ENCODE results near the gene UBE2G1.

Gene UBE2G1

DNA sequence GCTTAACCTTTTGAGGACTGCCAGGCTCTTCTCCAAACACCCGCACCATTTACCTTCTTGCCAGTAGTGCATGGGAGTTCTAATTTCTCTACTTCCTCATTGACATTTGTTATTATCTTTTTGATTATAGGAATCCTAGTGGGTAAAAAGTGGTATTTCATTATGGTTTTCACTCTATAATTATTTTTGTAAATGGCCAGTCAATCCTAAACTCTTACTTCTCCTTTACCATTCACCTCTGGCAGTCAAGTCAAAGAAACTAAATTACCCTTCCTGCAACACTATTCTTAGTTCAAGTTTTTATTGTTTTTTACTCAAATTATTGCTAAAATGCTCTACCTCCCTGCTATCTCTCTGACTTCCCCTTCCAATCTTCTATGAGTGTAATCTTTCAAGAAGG is 72.9 kb downstream of the UBE2G1 start:
- Histone ChIP-seq H3K79me2 (ENCODE audit: low read length) (peaks cover 92% of the 10 kb centered on the region), H3K4me3 (ENCODE audit: low read length) (no peak overlapping the region), H3K27ac (ENCODE audit: low read length) (no peak overlapping the region), H3K9me3 (replicated peaks; ENCODE audit: insufficient read depth, low read length) (no peaks in the 10 kb centered on the region), H3K4me1 (ENCODE audit: low read length) (no peaks in the 10 kb centered on the region), H3K27me3 (replicated peaks; ENCODE audit: insufficient read depth, low read length) (no peaks in the 10 kb centered on the region), H3K9me2 (replicated peaks; ENCODE audit: insufficient read depth, low read length) (no peaks in the 10 kb centered on the region), H4K20me1 (ENCODE audit: insufficient read depth, low read length) (peaks cover 12% of the 10 kb centered on the region; the same call in 1 of the 2 replicates), H2AFZ (ENCODE audit: low read length) (no peak overlapping the region), H3K9ac (ENCODE audit: low read length) (no peak overlapping the region), H3K36me3 (replicated peaks; ENCODE audit: insufficient read depth, low read length) (no peaks in the 10 kb centered on the region; the same call in 1 of the 2 replicates), H3F3A (ENCODE audit: insufficient read depth, low read length) (0 out of 2 replicates have a peak, but pooled peaks cover 6% of the 10 kb centered on the region), H3K4me2 (ENCODE audit: low read depth, low read length) (no peak overlapping the region)
- TF ChIP-seq, protein P1, sequence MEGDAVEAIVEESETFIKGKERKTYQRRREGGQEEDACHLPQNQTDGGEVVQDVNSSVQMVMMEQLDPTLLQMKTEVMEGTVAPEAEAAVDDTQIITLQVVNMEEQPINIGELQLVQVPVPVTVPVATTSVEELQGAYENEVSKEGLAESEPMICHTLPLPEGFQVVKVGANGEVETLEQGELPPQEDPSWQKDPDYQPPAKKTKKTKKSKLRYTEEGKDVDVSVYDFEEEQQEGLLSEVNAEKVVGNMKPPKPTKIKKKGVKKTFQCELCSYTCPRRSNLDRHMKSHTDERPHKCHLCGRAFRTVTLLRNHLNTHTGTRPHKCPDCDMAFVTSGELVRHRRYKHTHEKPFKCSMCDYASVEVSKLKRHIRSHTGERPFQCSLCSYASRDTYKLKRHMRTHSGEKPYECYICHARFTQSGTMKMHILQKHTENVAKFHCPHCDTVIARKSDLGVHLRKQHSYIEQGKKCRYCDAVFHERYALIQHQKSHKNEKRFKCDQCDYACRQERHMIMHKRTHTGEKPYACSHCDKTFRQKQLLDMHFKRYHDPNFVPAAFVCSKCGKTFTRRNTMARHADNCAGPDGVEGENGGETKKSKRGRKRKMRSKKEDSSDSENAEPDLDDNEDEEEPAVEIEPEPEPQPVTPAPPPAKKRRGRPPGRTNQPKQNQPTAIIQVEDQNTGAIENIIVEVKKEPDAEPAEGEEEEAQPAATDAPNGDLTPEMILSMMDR (IDR thresholded peaks at IDR 0.05; ENCODE audit: low read length): no peak
- TF ChIP-seq EZH2 (optimal IDR thresholded peaks at IDR 0.05; ENCODE audit: low read depth, low read length): no peak
- no peak for TF ChIP-seq EZH2phosphoT487 (IDR thresholded peaks at IDR 0.05; ENCODE audit: low read length)
- DNase-seq: no peak

DNA sequence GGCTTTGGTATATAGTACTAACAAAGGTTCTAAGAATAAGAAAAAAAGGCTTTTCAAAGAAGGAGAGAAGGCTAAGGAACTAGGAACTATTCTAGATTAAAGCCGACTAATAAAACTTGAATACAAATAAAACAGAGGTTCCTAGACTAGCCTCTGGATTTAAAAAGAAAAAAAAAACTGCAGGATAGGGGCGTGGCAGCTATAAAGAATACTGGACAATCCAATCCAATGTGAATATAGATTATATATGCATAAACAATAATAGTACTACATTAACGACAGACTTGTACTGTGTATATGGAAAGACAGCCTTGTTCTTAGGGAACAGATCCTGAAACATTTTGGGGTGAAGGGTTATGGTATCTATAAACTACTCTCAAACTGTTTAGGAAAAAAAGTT is 78.8 kb downstream of the UBE2G1 start:
- no peaks in the 10 kb centered on the region; the same call in 1 of the 2 replicates for H3K36me3 ChIP-seq (replicated peaks; ENCODE audit: insufficient read depth, low read length)
- no peaks in the 10 kb centered on the region for H3K4me1 ChIP-seq (ENCODE audit: low read length)
- H3K27ac ChIP-seq (ENCODE audit: low read length): no peak overlapping the region
- H3K79me2 ChIP-seq (ENCODE audit: low read length): peaks cover 64% of the 10 kb centered on the region
- no peak overlapping the region for H3K4me2 ChIP-seq (ENCODE audit: low read depth, low read length)
- H2AFZ ChIP-seq (ENCODE audit: low read length): no peak overlapping the region
- TF ChIP-seq EZH2 (optimal IDR thresholded peaks at IDR 0.05; ENCODE audit: low read depth, low read length): no peak
- TF ChIP-seq, protein P1 (IDR thresholded peaks at IDR 0.05; ENCODE audit: low read length): no peak
- TF ChIP-seq EZH2phosphoT487 (IDR thresholded peaks at IDR 0.05; ENCODE audit: low read length): no peak
- H3K9me3 ChIP-seq (replicated peaks; ENCODE audit: insufficient read depth, low read length): no peaks in the 10 kb centered on the region
- no peaks in the 10 kb centered on the region for H3K27me3 ChIP-seq (replicated peaks; ENCODE audit: insufficient read depth, low read length)
- DNase-seq: no peak
- H3K9me2 ChIP-seq (replicated peaks; ENCODE audit: insufficient read depth, low read length): no peaks in the 10 kb centered on the region
- H3F3A ChIP-seq (ENCODE audit: insufficient read depth, low read length): no peaks in the 10 kb centered on the region
- no peak overlapping the region for H3K4me3 ChIP-seq (ENCODE audit: low read length)
- no peaks in the 10 kb centered on the region; the same call in 1 of the 2 replicates for H4K20me1 ChIP-seq (ENCODE audit: insufficient read depth, low read length)
- H3K9ac ChIP-seq (ENCODE audit: low read length): no peak overlapping the region

DNA sequence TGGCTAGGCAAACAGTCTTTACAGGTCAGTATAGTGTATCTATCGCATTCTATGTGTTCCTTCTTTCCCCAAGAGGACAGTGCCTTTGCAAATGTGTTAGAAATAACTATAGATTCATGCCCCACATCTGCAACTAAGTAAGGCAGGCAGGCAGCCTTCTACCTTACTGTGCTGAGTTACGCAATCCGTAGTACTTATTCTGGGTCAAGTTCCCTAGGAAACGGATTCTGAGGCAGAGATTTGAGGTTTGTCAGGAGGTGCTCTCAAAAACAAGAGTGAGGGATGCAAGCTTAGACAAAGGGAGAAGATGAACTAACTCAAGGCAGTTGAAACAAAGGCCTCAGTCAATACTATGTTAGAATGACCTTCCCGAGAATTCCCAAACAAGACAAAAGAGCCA is 90.0 kb downstream of the UBE2G1 start:
- H3K4me3 ChIP-seq (ENCODE audit: low read length): no peak overlapping the region
- DNase-seq: no peak
- peaks cover 73% of the 10 kb centered on the region for H3K79me2 ChIP-seq (ENCODE audit: low read length)

More for the DNA sequence above, 90.0 kb downstream of the UBE2G1 start:
- H2AFZ ChIP-seq (ENCODE audit: low read length): no peak overlapping the region
- H3K9ac ChIP-seq (ENCODE audit: low read length): no peak overlapping the region
- TF ChIP-seq, protein P1 (IDR thresholded peaks at IDR 0.05; ENCODE audit: low read length): no peak
- TF ChIP-seq EZH2phosphoT487 (IDR thresholded peaks at IDR 0.05; ENCODE audit: low read length) (no peak), EZH2 (optimal IDR thresholded peaks at IDR 0.05; ENCODE audit: low read depth, low read length) (no peak)
- H3K27me3 ChIP-seq (replicated peaks; ENCODE audit: insufficient read depth, low read length): no peaks in the 10 kb centered on the region
- H3K9me3 ChIP-seq (replicated peaks; ENCODE audit: insufficient read depth, low read length): no peaks in the 10 kb centered on the region
- no peak overlapping the region for H3K4me2 ChIP-seq (ENCODE audit: low read depth, low read length)
- no peak overlapping the region for H3K27ac ChIP-seq (ENCODE audit: low read length)
- H4K20me1 ChIP-seq (ENCODE audit: insufficient read depth, low read length): no peaks in the 10 kb centered on the region
- no peaks in the 10 kb centered on the region for H3K9me2 ChIP-seq (replicated peaks; ENCODE audit: insufficient read depth, low read length)
- H3F3A ChIP-seq (ENCODE audit: insufficient read depth, low read length): no peaks in the 10 kb centered on the region
- H3K4me1 ChIP-seq (ENCODE audit: low read length): no peaks in the 10 kb centered on the region
- peaks cover 9% of the 10 kb centered on the region; the same call in 1 of the 2 replicates for H3K36me3 ChIP-seq (replicated peaks; ENCODE audit: insufficient read depth, low read length)

Data from MM.1S (cell line).